GM12872 (cell line): ENCODE data around the gene CEP83.

Source experiments
- CTCF ChIP-seq: IDR thresholded peaks from 3 replicates; pipeline ENCODE4 v1.5.1; 2011; ENCODE audit warnings: low read depth, mild to moderate bottlenecking, low read length, moderate library complexity; ENCODE audit not compliant: insufficient read depth

The CEP83 gene

GRCh38 chr12:94430304-94430703, 29.4 kb downstream of the CEP83 start:
- no peak for TF ChIP-seq CTCF

DNA sequence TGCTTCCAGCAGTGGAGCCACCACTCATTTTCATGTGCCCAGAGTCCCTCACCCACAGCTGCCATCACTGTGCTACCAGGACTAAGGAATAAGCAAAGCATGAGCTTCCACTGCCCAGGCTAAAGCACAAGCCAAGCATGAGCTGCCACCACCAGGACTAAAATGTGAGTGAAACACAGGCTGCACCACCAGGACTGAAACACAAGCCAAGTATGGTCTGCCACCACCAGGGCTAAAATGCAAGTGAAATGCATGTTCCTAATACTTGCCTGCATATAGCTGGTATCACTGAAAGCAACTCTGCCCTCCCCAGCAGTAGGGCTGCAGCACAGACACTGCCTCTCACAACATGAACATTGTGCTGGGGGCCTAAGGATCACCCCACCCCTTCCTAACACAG, 30.0 kb downstream of the CEP83 start:
- TF ChIP-seq CTCF: peak; percentile 28; the same call in 1 of the 3 replicates

GRCh38 chr12:94429191-94429590, 30.5 kb downstream of the CEP83 start:
- TF ChIP-seq CTCF: no peak

- no peak for TF ChIP-seq CTCF
Measured at GRCh38 chr12:94427501-94428381, 31.9 kb downstream of the CEP83 start.

- no peak for TF ChIP-seq CTCF
Measured at GRCh38 chr12:94426049-94426448, 33.6 kb downstream of the CEP83 start.

- no peak for TF ChIP-seq CTCF
Measured at GRCh38 chr12:94421868-94422740, 37.6 kb downstream of the CEP83 start.

GRCh38 chr12:94418517-94418916, 41.1 kb downstream of the CEP83 start:
- TF ChIP-seq CTCF: no peak
